KMS-11 (cell line): ENCODE measurements around the gene METTL21C.

ENCODE experiments used
- H2AFZ ChIP-seq: fragments of 200-600 bp; sonication (generic); 2 replicates; pipeline ENCODE4 v1.6.1; 2016; ENCODE audit warnings: antibody characterized with exemption, mixed run types, low read depth
- H3K27ac ChIP-seq: fragments of 200-600 bp; sonication (generic); 2 replicates; pipeline ENCODE4 v1.6.1; 2016; ENCODE audit warnings: mild to moderate bottlenecking, mixed run types
- H3K27me3 ChIP-seq: fragments of 200-600 bp; sonication (generic); 2 replicates; pipeline ENCODE4 v1.6.1; 2017; ENCODE audit warnings: mild to moderate bottlenecking, low read depth, mixed run types, moderate library complexity; ENCODE audit not compliant: insufficient read depth
- H3K36me3 ChIP-seq: fragments of 200-600 bp; sonication (generic); 2 replicates; pipeline ENCODE4 v1.6.1; 2017; ENCODE audit warnings: mild to moderate bottlenecking, mixed run types; ENCODE audit not compliant: insufficient read depth
- H3K4me1 ChIP-seq: fragments of 200-600 bp; sonication (generic); 2 replicates; pipeline ENCODE4 v1.6.1; 2016; ENCODE audit warnings: mild to moderate bottlenecking, low read depth, mixed run types; ENCODE audit not compliant: poor library complexity, severe bottlenecking
- H3K4me2 ChIP-seq: fragments of 200-600 bp; sonication (generic); 2 replicates; pipeline ENCODE4 v1.7.0; 2016; ENCODE audit warnings: mild to moderate bottlenecking, mixed run types
- H3K4me3 ChIP-seq: fragments of 200-600 bp; sonication (generic); IDR thresholded peaks from 2 replicates; pipeline ENCODE4 v1.6.1; 2017; ENCODE audit warnings: low read depth, low read length, mixed read lengths; ENCODE audit not compliant: insufficient read depth
- H3K79me2 ChIP-seq: fragments of 200-600 bp; sonication (generic); 2 replicates; pipeline ENCODE4 v1.6.1; 2016; ENCODE audit warnings: low read depth, mixed run types; ENCODE audit not compliant: insufficient read depth
- H3K9ac ChIP-seq: fragments of 200-600 bp; sonication (generic); 2 replicates; pipeline ENCODE4 v1.6.1; 2016; ENCODE audit warnings: mild to moderate bottlenecking, mixed run types
- H4K20me1 ChIP-seq: fragments of 200-600 bp; sonication (generic); 2 replicates; pipeline ENCODE4 v1.6.1; 2016; ENCODE audit warnings: mild to moderate bottlenecking, mixed run types; ENCODE audit not compliant: insufficient read depth
- CTCF ChIP-seq: fragments of 200-600 bp; sonication (generic); conservative IDR thresholded peaks from 2 replicates; pipeline ENCODE4 v1.6.1; 2017; ENCODE audit warnings: low read depth, mild to moderate bottlenecking, antibody characterized with exemption, low read length, moderate library complexity, mixed read lengths

METTL21C gene

GRCh38 chr13:102650444-102650843, 44.4 kb downstream of the METTL21C start:
- Histone ChIP-seq H3K4me2 (no peak overlapping the region), H3K27ac (no peak overlapping the region), H3K4me1 (no peaks in the 10 kb centered on the region), H3K27me3 (no peaks in the 10 kb centered on the region), H3K79me2 (no peaks in the 10 kb centered on the region), H4K20me1 (no peaks in the 10 kb centered on the region), H3K9ac (no peak overlapping the region), H3K36me3 (no peaks in the 10 kb centered on the region), H3K4me3 (no peak overlapping the region), H2AFZ (no peak overlapping the region)
- TF ChIP-seq CTCF, result no peak

- Histone ChIP-seq H3K4me3 (no peak overlapping the region), H3K4me2 (no peak overlapping the region), H3K79me2 (no peaks in the 10 kb centered on the region), H3K4me1 (no peaks in the 10 kb centered on the region), H3K27ac (no peak overlapping the region), H3K36me3 (no peaks in the 10 kb centered on the region; the same call in 1 of the 2 replicates), H3K27me3 (no peaks in the 10 kb centered on the region), H4K20me1 (no peaks in the 10 kb centered on the region), H3K9ac (no peak overlapping the region), H2AFZ (no peak overlapping the region)
- no peak for TF ChIP-seq CTCF
Observed at GRCh38 chr13:102648046-102648445, 46.8 kb downstream of the METTL21C start.

GRCh38 chr13:102645701-102646100, 49.1 kb downstream of the METTL21C start:
- H3K27me3 ChIP-seq, result no peaks in the 10 kb centered on the region
- no peaks in the 10 kb centered on the region; the same call in 1 of the 2 replicates for H3K36me3 ChIP-seq
- H3K9ac ChIP-seq, result no peak overlapping the region
- no peak overlapping the region for H3K4me2 ChIP-seq
- H3K79me2 ChIP-seq, result no peaks in the 10 kb centered on the region
- H3K4me1 ChIP-seq, result no peaks in the 10 kb centered on the region
- TF ChIP-seq CTCF, result no peak
- no peaks in the 10 kb centered on the region for H4K20me1 ChIP-seq
- H3K27ac ChIP-seq, result no peak overlapping the region
- H2AFZ ChIP-seq, result no peak overlapping the region
- no peak overlapping the region for H3K4me3 ChIP-seq

GRCh38 chr13:102643656-102644055, 51.2 kb downstream of the METTL21C start:
- Histone ChIP-seq H3K27ac (no peak overlapping the region), H3K4me1 (no peaks in the 10 kb centered on the region), H3K36me3 (no peaks in the 10 kb centered on the region; the same call in 1 of the 2 replicates), H3K9ac (no peak overlapping the region), H2AFZ (no peak overlapping the region), H4K20me1 (no peaks in the 10 kb centered on the region), H3K4me2 (no peak overlapping the region), H3K79me2 (no peaks in the 10 kb centered on the region), H3K4me3 (no peak overlapping the region), H3K27me3 (no peaks in the 10 kb centered on the region)
- no peak for TF ChIP-seq CTCF

- Histone ChIP-seq H3K4me1 (no peaks in the 10 kb centered on the region), H3K9ac (no peak overlapping the region), H4K20me1 (no peaks in the 10 kb centered on the region), H3K4me3 (no peak overlapping the region), H3K27ac (no peak overlapping the region), H2AFZ (no peak overlapping the region), H3K4me2 (no peak overlapping the region), H3K27me3 (no peaks in the 10 kb centered on the region), H3K79me2 (no peaks in the 10 kb centered on the region), H3K36me3 (no peaks in the 10 kb centered on the region; the same call in 1 of the 2 replicates)
- no peak for TF ChIP-seq CTCF
Observed at GRCh38 chr13:102642475-102642874, 52.4 kb downstream of the METTL21C start.
